Tibial nerve (tissue), 4 donors: ENCODE measurements around the gene MCM6. TPM values are rescaled to one million over a fixed set of nuclear protein-coding genes. Genes with fewer than 3 reads are reported as not detected.

Source experiments
- DNase-seq, 2 donors: peaks; one replicate each; pipeline ENCODE4 v3.0.0-alpha.2; 2019; ENCODE audit warnings: low spot score in 2 of 2
- H3K27ac ChIP-seq, 4 donors: fragments of 200-600 bp; sonication (generic) in 3 of 4; one replicate each; pipeline ENCODE4 v1.5.1; 2017 to 2019; ENCODE audit warnings: mild to moderate bottlenecking in 1 of 4
- H3K27me3 ChIP-seq, 2 donors: fragments of 200-600 bp; sonication (generic) in 1 of 2; one replicate each; pipeline versions ENCODE4 v1.5.1 to v1.6.0; 2017 to 2019
- H3K36me3 ChIP-seq, 3 donors: fragments of 200-600 bp; sonication (generic); one replicate each; pipeline ENCODE4 v1.5.1; 2018 to 2019
- H3K4me1 ChIP-seq, 4 donors: fragments of 200-600 bp; sonication (generic) in 3 of 4; one replicate each; pipeline ENCODE4 v1.5.1; 2017 to 2019
- H3K4me3 ChIP-seq, 4 donors: fragments of 200-600 bp; sonication (generic) in 3 of 4; one replicate each; pipeline ENCODE4 v1.5.1; 2017 to 2019; ENCODE audit warnings: mild to moderate bottlenecking in 1 of 4, moderate library complexity in 1 of 4
- H3K9me3 ChIP-seq, 4 donors: fragments of 200-600 bp; sonication (generic) in 3 of 4; one replicate each; pipeline ENCODE4 v1.5.1; 2017 to 2019
- EP300 ChIP-seq, 2 donors: sonication (generic); formaldehyde crosslinking; IDR thresholded peaks; one replicate each; pipeline ENCODE4 v1.6.1; 2017; ENCODE audit warnings: antibody characterized with exemption in 2 of 2, mild to moderate bottlenecking in 1 of 2
- POLR2A ChIP-seq, 2 donors: fragments of 450-650 bp; IDR thresholded peaks; one replicate each; pipeline ENCODE4 v1.6.1; 2017; ENCODE audit warnings: antibody characterized with exemption in 2 of 2, mild to moderate bottlenecking in 2 of 2, moderate library complexity in 2 of 2
- WGBS, 2 donors: methylation state at CpG; one replicate each; pipeline ENCODE4 v1.1.5; 2018; 5-methylcytosine and 5-hydroxymethylcytosine counted together
- total RNA-seq, 4 donors: library from RNA; depleted of rRNA; stranded (reverse); fragments of >200 nt; gene quantifications; one replicate each; pipeline ENCODE4 v1.1.0, GENCODE V29; 2016
- TF ChIP-seq, protein P1 (sequence below), 5 experiments: fragments of 200-600 bp in 3 of 5; fragments of 450-650 bp in 2 of 5; sonication (generic) in 3 of 5; IDR thresholded peaks; one replicate each; pipeline ENCODE4 v1.5.1; 2016 to 2019; ENCODE audit warnings: antibody characterized with exemption in 5 of 5, mild to moderate bottlenecking in 3 of 5, moderate library complexity in 2 of 5

MCM6 gene
- total RNA-seq, 4 donors from 2014 or later: 14.1 to 17.8 (median 15.7) TPM

DNA sequence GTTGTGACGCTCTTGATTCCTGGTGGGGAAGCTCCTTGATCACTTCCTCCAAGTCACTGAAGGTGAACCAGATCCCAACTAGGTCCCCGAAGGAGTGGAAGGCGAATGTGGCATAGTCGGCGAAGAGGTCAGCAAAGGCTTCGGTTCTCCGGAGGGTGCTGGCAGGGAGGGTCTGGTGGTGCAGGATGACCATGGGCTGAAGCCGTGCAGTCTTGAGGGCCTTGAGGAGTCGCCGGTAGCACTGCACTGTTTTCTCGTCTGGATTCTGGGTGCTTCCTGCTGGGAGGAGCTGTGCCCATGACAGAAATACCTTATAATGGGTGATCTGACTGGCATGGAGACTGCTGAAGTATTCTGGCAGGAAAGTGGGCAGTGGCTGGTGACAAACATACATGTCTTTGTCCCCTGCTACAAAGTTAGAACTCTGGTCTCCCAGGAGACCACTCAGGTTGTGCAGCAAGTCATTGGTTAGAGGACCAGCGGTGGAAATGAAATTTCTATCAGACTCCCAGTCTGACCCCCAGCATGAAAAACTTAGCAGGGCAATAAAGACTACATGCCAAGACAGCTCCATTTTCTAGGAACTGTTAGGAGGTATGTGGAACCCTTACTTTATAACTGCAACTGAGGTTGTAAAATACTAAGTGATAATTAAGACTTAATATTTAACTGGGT lies 39.5 kb downstream of the MCM6 start, which contains the start of gene LCT:
LCT (minus strand) TSS at position 589 of the 675 bp plus-strand sequence; CDS start at position 574, 15 bp downstream.
- DNase-seq: no peak
- WGBS, 2 donors: 95% methylated on average over 12 of the region's 12 CpGs
- H3K9me3 ChIP-seq: no peaks in the 10 kb centered on the region
- TF ChIP-seq EP300 (IDR thresholded peaks at IDR 0.05) (no peak), POLR2A (IDR thresholded peaks at IDR 0.05) (no peak)
- TF ChIP-seq, protein P1, sequence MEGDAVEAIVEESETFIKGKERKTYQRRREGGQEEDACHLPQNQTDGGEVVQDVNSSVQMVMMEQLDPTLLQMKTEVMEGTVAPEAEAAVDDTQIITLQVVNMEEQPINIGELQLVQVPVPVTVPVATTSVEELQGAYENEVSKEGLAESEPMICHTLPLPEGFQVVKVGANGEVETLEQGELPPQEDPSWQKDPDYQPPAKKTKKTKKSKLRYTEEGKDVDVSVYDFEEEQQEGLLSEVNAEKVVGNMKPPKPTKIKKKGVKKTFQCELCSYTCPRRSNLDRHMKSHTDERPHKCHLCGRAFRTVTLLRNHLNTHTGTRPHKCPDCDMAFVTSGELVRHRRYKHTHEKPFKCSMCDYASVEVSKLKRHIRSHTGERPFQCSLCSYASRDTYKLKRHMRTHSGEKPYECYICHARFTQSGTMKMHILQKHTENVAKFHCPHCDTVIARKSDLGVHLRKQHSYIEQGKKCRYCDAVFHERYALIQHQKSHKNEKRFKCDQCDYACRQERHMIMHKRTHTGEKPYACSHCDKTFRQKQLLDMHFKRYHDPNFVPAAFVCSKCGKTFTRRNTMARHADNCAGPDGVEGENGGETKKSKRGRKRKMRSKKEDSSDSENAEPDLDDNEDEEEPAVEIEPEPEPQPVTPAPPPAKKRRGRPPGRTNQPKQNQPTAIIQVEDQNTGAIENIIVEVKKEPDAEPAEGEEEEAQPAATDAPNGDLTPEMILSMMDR (IDR thresholded peaks at IDR 0.05): no peak
- H3K36me3 ChIP-seq: no peaks in the 10 kb centered on the region
- no peak within 1 kb of the TSS for H3K27ac ChIP-seq
- no peaks in the 10 kb centered on the region for H3K27me3 ChIP-seq
- H3K4me3 ChIP-seq: no peak within 1 kb of the TSS
- peaks cover 0 to 24% (median 11%) of the 10 kb centered on the region in 4 donors for H3K4me1 ChIP-seq

DNA sequence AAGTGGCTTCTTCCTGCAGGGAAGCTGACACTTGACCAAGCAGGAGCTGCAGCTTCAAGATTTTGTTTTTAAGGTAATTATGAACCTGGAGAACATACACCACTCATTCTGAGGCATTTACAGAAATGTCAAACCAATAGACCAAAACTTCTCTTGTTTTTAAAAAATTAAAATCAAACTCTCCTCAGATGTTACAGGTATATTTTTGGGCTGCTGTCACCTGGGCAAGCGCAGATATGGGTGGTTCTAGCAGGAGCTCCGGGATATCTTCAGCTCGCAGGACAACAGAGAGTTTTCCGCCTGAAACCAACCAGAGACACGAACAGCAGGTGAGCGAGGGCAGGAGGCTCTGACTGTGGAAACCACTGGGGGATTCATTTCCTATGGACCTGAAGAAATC lies 43.4 kb downstream of the MCM6 start:
- TF ChIP-seq EP300 (IDR thresholded peaks at IDR 0.05) (no peak), POLR2A (IDR thresholded peaks at IDR 0.05) (no peak)
- TF ChIP-seq, protein P1 (IDR thresholded peaks at IDR 0.05): no peak
- Histone ChIP-seq H3K4me3 (no peak overlapping the region), H3K27ac (no peak overlapping the region), H3K9me3 (no peaks in the 10 kb centered on the region), H3K4me1 (no peaks in the 10 kb centered on the region), H3K27me3 (no peaks in the 10 kb centered on the region), H3K36me3 (no peaks in the 10 kb centered on the region)
- DNase-seq: no peak
- 91% methylated on average over 6 of the region's 6 CpGs for WGBS, 2 donors

DNA sequence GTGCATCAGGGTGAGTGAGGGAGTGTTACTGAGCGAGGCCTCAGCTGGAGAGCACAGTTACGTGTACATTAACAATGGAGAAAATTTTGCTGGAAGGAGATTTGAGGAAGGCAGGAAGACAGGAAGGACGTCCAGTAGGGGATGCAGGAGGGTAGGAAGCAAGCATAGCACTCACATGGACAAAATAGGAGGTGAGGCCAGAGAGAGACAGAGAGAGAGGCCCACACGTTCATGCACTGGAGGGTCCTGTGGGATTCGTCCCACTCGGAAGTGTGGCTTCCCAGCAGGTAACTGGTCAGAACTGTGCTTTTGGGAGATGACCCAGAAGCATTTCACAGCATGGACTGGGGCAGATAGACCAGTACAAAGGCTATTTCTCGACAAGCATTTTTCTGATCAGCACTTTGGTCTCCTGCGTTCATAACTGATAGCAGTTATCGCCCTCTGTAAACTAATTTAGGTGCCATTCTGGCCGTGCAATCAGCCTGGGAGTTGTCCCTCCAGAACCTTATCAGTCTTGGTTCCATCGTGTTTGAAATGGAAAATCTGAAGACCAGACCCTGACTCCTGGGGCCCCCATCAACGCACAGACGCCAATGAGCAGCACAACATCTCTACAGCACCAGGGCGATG lies 44.9 kb downstream of the MCM6 start:
- WGBS, 2 donors: 82 to 84% methylated on average over 14 of the region's 14 CpGs
- H3K4me1 ChIP-seq: no peaks in the 10 kb centered on the region
- no peaks in the 10 kb centered on the region for H3K27me3 ChIP-seq
- H3K4me3 ChIP-seq: no peak overlapping the region
- TF ChIP-seq EP300 (IDR thresholded peaks at IDR 0.05) (no peak), POLR2A (IDR thresholded peaks at IDR 0.05) (no peak)
- TF ChIP-seq, protein P1 (IDR thresholded peaks at IDR 0.05): no peak
- H3K36me3 ChIP-seq: no peaks in the 10 kb centered on the region
- DNase-seq: no peak
- no peak overlapping the region for H3K27ac ChIP-seq
- no peaks in the 10 kb centered on the region for H3K9me3 ChIP-seq

DNA sequence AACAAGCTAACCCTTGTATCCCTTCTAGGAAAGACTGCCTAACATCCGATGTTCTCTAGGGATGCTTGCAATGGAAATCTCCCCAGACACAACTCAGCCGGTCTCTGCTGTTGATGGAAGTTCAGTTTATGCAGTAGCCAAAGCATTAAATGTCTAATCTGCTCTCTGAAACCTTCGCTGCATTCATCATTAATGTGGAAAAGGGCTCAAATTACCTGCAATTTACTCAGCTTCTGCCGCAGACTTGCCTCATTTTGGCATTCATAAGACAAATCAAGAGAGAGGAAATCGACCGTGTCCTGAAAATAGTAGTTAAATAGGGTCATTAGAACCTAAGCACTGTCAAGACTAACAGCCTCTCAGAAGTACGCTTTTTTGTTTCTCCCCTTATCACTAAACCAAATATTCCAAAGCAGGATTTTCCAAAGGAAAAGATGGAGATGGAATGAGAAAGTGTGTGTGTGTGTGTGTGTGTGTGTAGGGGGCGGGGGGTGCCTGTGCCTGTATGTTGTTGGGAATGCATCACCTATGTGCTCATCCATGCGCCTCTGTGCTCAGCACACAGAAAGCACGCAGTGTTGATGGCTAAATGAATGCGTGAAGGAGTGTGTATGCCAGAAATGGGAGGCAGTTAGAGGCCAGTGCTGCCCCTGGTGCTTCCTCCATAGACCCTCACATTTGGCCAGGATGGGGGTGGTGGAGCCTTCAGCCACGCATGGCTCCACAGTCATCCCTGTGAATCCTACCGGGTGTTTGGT lies 46.7 kb downstream of the MCM6 start:
- H3K9me3 ChIP-seq: no peaks in the 10 kb centered on the region
- no peaks in the 10 kb centered on the region for H3K4me1 ChIP-seq
- no peak overlapping the region for H3K27ac ChIP-seq
- no peak for DNase-seq
- TF ChIP-seq POLR2A (IDR thresholded peaks at IDR 0.05) (no peak), EP300 (IDR thresholded peaks at IDR 0.05) (no peak)
- no peak overlapping the region for H3K4me3 ChIP-seq
- WGBS, 2 donors: 72 to 77% methylated on average over 13 of the region's 13 CpGs
- no peaks in the 10 kb centered on the region for H3K27me3 ChIP-seq
- no peaks in the 10 kb centered on the region for H3K36me3 ChIP-seq

DNA sequence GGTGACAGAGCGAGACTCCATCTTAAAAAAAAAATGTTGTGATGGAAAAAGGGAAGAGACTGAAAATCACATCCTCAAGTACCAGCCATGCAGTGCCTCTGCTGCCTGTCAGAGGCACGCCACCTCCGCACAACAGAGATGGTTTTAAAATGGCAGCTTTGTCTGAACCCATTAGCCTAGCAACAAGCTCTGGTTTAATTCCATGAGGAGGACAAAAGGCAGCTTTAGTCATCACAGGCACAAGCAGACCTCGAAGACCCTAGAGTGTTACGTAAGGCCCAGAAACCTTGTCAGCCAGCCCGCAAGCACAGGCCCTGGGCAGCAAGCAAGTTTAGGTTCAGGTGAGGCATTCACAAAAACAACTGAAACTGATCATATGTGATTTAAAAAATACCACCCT lies 49.7 kb downstream of the MCM6 start:
- H3K4me3 ChIP-seq: no peak overlapping the region
- no peaks in the 10 kb centered on the region for H3K27me3 ChIP-seq
- DNase-seq: no peak
- H3K27ac ChIP-seq: no peak overlapping the region
- 57 to 64% methylated on average over 6 of the region's 6 CpGs for WGBS, 2 donors
- H3K36me3 ChIP-seq: no peaks in the 10 kb centered on the region
- TF ChIP-seq POLR2A (IDR thresholded peaks at IDR 0.05) (no peak), EP300 (IDR thresholded peaks at IDR 0.05) (no peak)
- TF ChIP-seq, protein P1 (IDR thresholded peaks at IDR 0.05): no peak
- H3K4me1 ChIP-seq: no peaks in the 10 kb centered on the region
- H3K9me3 ChIP-seq: peaks cover 0 to 17% (median 0%) of the 10 kb centered on the region in 4 donors
